ENCODE results near the gene ANKRD13C.
A peak's percentile ranks its signal among the peaks of the same experiment; 100 is the strongest.
"Not testable (repeated sequence)": the region's sequence is repeated elsewhere in the genome, so short reads cannot be mapped to it uniquely, and the experiment has no call there.

ANKRD13C gene, protein sequence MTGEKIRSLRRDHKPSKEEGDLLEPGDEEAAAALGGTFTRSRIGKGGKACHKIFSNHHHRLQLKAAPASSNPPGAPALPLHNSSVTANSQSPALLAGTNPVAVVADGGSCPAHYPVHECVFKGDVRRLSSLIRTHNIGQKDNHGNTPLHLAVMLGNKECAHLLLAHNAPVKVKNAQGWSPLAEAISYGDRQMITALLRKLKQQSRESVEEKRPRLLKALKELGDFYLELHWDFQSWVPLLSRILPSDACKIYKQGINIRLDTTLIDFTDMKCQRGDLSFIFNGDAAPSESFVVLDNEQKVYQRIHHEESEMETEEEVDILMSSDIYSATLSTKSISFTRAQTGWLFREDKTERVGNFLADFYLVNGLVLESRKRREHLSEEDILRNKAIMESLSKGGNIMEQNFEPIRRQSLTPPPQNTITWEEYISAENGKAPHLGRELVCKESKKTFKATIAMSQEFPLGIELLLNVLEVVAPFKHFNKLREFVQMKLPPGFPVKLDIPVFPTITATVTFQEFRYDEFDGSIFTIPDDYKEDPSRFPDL

DNA sequence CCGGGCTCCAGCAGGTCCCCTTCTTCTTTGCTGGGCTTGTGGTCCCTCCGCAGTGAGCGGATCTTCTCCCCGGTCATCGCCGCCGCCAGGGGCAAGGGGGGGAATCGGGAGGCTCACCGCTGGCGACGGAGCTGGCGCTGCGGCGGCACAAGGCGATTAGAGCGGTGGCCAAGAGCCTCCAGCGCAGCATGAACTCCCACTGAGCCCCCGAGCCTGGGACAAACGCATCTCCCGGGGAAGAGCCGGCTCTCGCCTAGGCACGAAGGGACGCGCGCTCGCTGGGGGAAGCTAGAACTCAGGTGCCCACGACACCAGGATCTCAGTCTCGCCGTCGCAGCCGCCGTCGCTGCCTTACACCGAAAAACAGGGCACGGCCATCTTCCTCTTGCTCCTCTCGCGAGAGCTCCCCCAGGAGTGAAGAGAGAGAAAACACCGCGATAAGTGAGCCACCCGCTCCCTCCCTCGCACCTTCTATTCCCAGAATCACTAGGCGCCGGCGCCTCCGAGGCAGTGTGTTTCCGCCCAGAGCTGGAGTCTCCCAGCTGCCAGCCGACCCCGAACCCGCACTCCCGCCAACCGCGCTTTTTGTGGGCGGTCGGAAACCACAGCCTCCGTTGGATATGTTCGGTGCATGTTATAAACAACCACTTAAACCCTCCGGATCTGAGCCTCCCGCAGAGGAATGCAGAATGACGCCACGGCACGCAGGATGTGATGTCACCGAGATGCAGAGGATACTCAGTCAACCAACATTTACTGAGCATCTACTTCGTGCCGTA lies at the start of gene ANKRD13C:
Gene ANKRD13C, minus strand, starts transcription at position 391 of the 779 bp plus-strand sequence. Its CDS starts 314 bp downstream, at position 77.
- DNase-seq (ENCODE audit: low read depth) = peak; percentile 83

DNA sequence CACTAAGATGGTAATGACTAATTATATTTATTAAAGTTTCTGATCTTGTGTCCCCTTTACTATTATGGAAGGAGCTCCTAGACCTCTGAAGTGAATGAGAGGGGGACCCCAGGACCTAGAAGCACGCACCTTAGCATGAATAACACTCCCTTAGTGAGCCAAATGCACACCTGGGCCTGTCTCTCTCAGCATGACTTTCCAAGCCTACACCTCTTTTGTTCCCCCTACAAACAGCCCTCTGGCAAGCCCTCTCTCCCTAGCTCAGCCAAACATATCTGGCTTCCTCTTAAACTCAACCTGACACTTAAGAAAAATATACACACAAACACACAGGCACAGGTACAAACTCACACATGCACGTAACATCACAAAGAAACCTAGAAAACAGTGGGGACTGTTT lies 49.2 kb upstream of the ANKRD13C start:
- DNase-seq (ENCODE audit: low read depth) = no peak

DNA sequence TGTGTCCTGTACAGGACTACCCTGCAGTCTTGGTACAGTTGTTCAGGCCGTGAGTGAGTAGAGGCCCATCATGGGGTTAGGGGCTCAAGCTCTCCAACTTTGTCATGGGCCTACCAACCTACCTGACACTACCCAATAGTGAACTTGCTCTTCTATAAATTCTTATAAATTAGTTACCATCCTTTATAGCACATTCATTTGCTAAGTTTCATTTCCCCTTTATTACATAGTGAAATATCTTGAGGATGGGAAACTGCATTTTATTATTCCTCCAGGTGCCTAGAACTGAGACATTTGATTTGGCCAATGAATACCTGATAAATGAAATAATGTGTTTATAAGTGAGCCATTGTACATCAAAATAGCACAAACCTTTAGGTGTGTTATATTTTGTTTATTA lies 47.5 kb upstream of the ANKRD13C start:
- DNase-seq (ENCODE audit: low read depth) = no peak

DNA sequence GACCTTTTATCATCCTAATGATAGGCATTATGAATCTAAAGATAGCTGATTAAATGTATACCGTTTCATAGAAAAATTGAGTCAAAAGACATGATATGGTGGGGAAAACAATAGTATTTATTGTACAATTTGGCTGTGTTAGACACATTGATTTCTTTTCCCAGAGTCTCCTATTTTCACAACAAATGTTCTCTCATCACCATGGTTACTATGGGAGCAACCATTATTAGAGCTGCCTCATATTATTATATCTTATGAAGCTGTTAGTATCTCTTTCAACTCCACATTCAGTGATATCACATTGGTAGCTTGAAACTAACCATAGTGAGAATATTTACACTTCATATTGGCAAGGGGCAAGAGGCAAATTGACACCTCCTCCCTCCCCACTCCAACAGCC lies 45.8 kb upstream of the ANKRD13C start:
- no peak for DNase-seq (ENCODE audit: low read depth)

DNA sequence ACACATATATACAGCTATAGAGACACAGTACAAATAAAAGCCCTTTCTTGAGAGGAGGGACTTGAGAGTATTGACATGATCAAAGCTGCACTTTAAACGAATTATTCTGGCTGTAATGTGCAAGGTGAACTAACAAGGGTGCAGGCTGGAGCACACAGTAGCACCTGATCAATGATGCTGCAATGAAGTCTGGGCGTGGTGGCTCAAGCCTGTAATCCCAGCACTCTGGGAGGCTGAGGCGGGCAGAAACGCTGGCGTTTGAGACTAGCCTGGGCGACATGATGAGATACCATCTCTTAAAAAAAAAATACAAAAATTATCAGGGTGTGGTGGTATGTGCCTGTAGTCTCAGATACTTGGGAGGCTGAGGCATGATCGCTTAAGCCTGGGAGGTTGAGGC lies 42.5 kb upstream of the ANKRD13C start:
- DNase-seq (ENCODE audit: low read depth) = no peak

DNA sequence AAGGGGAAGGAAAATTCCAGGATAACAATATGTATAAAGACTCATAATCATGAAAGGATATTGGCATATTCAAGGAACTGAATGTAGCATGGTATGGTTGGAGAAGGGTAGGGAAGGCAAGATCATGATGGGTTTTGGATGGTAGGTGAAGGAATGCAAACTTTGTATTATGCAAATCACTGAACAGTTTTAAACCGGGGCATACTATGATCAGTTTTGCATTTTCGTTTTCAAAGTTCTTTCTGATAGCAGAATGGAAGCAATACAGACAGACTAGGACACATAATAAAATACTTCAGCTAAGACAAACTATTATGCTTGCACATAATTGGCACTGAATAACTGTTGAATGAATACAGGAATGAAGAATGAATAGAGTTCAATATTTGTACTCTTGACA lies 42.1 kb upstream of the ANKRD13C start:
- no peak for DNase-seq (ENCODE audit: low read depth)

DNA sequence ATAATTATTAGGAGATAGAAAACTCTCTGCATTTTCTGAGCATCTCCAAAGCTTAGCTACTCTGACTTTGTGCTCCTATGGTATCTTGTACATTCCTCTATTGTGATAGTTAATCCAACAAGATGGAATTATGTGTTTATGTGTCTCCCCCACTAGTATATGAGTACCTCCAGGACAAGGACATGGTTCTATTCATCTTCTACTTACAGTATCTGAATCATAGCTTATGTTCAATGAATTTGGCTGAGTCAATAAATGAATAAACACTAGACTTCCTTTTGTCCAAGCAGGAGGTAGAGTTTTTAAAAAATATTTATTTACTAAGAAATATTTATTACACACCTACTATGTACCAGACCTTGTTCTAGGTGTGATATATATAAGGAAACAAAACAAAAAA lies 38.1 kb upstream of the ANKRD13C start:
- no peak for DNase-seq (ENCODE audit: low read depth)

DNA sequence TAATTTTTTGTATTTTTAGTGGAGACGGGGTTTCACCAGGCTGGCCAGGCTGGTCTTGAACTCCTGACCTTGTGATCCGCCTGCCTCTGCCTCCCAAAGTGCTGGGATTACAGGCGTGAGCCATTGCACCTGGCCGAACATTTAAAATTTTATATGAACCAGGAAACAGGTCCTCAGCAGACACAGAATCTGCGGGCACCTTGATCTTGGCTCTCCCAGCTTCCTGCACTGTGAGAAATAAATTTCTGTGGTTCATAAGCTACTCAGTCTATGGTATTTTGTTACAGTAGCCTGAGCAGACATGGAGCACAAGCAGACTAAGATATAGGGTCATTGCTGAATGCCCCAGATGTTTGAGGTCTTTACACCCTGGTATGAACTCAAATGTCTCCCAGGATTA lies 33.0 kb upstream of the ANKRD13C start:
- no peak for DNase-seq (ENCODE audit: low read depth)

DNA sequence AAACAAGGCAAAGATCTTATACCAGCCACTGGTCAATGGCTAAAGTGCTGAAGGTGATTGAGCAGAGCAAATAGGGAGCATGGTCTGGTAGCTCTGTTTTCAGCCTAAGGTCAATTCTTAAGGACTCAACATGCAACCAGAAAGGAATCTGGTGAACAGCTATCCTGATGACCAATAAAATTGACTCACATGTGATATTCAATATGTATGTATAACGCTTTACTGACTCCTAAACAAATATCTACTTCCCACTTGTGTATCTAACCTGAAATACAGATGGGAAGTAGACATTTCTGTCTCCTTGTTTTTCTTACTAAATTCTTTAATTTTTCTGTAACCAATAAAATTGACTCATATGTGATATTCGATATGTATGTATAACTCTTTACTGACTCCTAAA lies 31.6 kb upstream of the ANKRD13C start:
- no peak for DNase-seq (ENCODE audit: low read depth)

DNA sequence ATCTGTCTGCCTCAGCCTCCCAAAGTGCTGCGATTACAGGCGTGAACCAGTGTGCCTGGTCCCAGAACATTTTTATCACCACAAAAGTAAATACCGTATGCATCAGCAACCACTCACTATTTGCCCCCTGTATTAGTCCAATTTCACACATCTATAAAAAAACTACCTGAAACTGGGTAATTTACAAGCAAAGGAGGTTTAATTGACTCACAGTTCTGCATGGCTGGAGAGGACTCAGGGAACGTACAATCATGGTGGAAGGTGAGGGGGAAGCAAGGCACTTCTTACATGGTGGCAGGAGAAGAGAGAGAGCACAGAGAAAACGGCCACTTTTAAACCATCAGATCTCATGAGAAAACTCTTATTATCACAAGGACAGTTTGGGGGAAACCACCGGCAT lies 31.0 kb upstream of the ANKRD13C start:
- DNase-seq (ENCODE audit: low read depth) = no peak

DNA sequence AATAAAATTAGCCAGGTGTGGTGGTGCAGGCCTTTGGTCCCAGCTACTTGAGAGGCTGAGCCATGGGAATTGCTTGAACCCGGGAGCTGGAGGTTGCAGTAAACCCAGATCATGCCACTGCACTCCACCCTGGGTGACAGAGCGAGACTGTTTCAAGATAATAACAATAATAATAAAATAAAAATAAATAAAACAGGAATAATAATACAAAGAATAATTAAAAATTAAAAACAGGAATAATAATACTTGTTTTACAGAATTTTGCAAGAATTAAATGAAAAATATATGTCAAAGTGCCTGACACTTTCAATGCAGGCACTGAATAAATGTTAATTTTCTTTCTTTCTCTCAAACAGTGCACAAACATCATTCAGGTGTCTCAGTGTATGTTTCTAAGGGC lies 30.0 kb upstream of the ANKRD13C start:
- DNase-seq (ENCODE audit: low read depth) = no peak

DNA sequence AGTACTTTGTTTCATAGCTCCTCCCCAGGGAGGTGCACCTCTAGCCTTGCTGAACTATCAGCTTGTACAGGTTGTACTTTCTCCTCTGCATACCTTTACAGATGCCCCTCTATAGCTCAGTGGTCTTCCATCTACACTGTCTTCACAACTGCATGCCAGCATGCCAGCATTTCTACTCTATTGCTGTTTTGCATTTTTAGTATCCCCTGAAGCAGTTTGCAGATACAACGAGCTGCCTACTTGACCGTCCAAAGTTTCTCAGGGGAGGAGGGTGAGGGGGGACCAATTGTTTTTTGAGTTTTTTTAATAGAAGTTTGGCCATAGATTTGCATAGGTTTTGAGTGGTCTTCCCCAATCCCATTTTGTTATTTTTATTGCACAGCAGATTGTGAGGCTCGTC lies 29.0 kb upstream of the ANKRD13C start:
- DNase-seq (ENCODE audit: low read depth) = no peak

DNA sequence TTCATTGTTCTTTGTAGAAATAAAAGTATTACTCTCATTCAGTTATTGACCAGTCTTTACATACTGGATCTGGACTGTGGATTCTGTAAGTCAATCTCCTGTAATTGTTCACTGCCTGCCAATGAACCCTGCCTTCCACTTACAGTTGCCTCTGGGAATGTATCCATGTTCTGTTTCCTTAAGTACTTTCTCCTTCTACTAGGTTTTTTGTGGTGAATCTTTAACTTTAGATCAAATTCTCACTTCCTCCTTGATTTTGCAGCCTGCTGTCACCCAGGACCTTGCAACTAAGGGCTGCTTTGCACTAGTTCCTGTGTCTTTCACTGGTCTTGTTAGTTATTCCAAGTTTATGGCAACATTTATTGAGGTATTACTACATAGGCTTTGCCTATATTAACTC lies 28.2 kb upstream of the ANKRD13C start:
- no peak for DNase-seq (ENCODE audit: low read depth)

DNA sequence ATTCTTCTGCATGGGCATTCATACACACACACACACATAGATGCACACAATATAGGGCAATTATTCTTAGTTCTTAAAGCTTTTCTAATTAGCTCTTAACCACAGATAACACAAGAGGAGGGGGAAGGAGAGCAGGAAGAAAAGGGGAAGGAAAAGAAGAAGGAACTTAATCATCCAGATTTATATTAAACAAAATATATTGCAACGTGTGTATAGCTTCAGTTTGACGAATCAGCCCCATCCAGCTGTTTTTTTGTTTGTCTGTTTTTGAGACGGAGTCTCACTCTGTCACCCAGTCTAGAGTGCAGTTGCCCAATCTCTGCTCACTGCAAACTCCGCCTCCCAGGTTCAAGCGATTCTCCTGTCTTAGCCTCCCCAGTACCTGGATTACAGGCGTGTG lies 21.7 kb upstream of the ANKRD13C start:
- DNase-seq (ENCODE audit: low read depth) = no peak

DNA sequence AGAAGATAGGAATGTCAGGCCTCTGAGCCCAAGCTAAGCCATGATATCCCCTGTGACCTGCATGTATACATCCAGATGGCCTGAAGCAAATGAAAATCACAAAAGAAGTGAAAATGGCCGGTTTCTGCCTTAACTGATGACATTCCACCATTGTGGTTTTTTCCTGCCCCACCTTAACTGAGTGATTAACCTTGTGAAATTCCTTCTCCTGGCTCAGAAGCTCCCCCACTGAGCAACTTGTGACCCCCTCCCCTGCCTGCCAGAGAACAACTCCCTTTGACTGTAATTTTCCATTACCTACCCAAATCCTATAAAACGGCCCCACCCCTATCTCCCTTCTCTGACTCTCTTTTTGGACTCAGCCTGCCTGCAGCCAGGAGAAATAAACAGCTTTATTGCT lies 19.1 kb upstream of the ANKRD13C start:
- DNase-seq (ENCODE audit: low read depth) = not testable (repeated sequence)

DNA sequence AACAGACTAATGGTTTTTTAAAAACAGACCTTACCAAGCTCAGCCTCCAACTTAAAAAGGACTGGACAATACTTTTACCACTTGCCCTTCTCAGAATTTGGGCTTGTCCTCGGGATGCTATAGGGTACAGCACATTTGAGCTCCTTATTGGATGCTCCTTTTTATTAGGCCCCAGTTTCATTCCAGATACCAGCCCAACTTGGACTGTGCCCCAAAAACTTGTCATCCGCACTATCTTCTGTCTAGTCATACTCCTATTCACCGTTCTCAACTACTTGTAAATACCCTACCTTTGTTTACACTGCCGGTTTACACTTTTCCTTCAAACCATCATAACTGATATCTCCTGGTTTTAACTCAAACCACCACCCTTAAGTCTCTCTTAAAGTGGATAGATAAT lies 17.9 kb upstream of the ANKRD13C start:
- no peak for DNase-seq (ENCODE audit: low read depth)

DNA sequence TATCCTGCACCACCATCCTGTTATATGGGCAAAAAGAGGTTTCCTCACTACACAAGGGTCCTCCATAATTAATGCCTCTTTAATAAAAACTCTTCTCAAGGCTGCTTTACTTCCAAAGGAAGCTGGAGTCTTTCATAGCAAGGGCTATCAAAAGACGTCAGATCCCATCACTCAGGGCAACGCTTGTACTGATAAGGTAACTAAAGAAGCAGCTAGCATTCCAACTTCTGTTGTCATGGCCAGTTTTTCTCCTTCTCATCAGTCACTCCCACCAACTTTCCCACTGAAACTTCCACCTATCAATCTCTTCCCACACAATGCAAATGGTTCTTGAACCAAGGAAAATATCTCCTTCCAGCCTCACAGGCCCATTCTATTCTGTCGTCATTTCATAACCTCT lies 17.1 kb upstream of the ANKRD13C start:
- DNase-seq (ENCODE audit: low read depth) = not testable (repeated sequence)

DNA sequence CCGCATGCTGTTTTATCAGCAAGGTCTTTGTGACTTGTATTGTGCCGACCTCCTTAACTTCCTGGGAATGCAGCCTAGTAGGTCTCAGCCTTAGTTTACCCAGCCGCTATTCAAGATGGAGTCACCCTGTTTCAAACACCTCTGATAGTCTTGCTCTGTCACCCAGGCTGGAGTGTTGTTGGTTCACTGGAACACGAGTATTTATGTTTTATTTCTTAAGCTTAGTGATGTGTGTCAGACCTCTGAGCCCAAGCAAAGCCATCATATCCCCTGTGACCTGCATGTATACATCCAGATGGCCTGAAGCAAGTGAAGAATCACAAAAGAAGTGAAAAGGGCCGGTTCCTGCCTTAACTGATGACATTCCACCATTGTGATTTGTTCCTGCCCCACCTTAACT lies 12.9 kb upstream of the ANKRD13C start:
- DNase-seq (ENCODE audit: low read depth) = not testable (repeated sequence)

DNA sequence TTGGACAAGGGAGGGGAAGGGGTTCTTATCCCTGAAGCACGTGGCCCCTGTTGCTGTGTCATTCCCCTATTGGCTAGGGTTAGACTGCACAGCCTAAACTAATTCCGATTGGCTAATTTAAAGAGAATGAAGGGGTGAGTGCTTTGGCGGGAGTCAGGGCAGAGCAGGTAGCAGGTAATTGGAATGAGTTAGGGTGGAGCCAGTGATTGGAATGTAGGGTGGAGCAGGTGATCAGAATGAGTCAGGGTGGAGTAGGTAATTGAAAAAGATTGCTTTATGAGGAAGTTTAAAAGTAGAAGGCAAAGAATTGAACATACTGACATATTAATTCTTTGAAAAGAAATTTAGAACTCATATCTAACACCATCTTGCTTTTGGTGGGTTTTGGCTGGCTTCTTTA lies 12.5 kb upstream of the ANKRD13C start:
- DNase-seq (ENCODE audit: low read depth) = not testable (repeated sequence)

DNA sequence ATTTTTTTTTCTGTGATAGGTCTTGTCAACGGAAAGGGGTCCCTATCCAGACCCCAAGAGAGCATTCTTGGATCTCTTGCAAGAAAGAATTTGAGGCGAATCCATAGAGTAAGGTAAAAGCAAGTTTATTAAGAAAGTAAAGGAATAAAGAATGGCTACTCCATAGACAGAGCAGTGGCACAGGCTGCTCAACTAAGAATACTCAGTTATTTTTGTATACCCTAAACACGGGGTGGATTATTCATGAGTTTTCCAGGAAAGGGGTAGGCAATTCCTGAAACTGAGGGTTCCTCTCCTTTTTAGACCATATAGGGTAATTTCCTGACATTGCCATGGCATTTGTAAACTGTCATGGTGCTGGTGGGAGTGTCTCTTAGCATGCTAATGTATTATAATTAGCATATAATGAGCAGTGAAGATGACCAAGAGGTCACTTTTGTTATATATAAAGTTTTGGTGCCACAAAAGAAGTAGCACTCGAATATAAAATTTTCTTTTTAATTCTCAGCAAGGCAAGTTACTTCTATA lies 12.0 kb upstream of the ANKRD13C start:
- DNase-seq (ENCODE audit: low read depth) = not testable (repeated sequence)

DNA sequence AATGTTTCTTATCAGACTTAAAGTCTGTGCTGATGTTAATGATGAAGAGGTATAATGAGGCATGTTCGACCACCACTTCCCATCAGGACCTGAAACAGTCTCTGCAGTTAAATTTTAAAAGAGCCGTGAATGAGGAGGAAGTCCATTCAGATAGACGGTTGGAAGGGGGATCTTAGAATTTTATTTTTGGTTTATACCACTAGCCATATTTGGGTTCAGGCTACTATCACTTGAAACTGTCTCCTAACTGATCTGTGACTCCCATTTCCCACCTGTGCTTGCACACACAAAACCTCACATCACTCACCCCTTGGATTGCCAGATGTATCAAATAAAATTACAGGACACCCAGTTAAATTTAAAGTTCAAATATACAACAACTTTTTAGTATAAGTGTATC lies 9.9 kb upstream of the ANKRD13C start:
- no peak for DNase-seq (ENCODE audit: low read depth)

DNA sequence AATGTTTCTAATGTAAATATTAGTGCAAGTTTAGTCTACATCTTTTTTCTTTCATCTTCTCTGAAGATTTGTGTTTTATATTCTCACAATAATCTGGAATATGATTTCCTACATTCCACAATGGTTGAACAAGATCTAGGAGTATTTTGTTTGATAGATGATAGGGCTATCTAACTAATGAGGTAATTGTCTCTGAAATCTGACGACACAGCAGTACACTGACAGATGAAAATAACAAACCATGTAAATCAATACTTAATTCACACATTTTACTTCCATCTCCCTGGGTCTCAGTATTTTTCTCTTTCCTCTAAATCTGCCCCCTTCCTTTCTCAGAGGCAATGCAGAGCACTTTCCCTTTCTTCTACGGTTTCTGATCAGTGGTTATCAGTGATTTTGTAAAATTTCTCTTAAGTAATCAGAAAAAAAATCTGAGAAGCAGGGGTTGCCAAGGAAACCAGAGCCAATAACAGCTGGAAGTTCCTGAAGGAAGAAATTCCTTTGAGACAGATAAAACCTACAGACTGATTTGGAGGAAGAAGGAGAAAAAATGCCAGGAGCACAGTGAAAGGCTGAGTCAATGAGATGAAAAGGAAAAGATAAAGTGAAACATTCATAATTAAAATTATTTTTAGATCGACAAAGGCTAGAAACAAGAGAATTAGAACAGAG lies 7.3 kb upstream of the ANKRD13C start:
- no peak for DNase-seq (ENCODE audit: low read depth)

Data from activated T-helper 9 cell treated with anti-CD3 and anti-CD28 coated beads, Interleukin-2, amount 50 U/mL, for 16 hours (primary cell).